ENCODE measurements around the gene DSTN.

The DSTN gene

GRCh38 chr20:17613328-17614175 lies 43.7 kb downstream of the DSTN start:
- no peak for DNase-seq

- peak; percentile 9 for DNase-seq
Measured at GRCh38 chr20:17614176-17614811, 44.4 kb downstream of the DSTN start.

- DNase-seq: peak; percentile 14
Measured at GRCh38 chr20:17614812-17615644, 45.2 kb downstream of the DSTN start.

GRCh38 chr20:17615645-17616479 lies 46.0 kb downstream of the DSTN start:
- peak; percentile 22 for DNase-seq

GRCh38 chr20:17616480-17617211 lies 46.8 kb downstream of the DSTN start:
- DNase-seq: no peak

- DNase-seq: peak; percentile 74
Measured at GRCh38 chr20:17617212-17617867, 47.5 kb downstream of the DSTN start.

GRCh38 chr20:17617868-17618672 lies 48.2 kb downstream of the DSTN start:
- no peak for DNase-seq

GRCh38 chr20:17618673-17619013 lies 48.8 kb downstream of the DSTN start:
- no peak for DNase-seq

- DNase-seq: no peak
Measured at GRCh38 chr20:17619351-17620093, 49.6 kb downstream of the DSTN start.

- no peak for DNase-seq
Measured at GRCh38 chr20:17620371-17621228, 50.7 kb downstream of the DSTN start.

GRCh38 chr20:17621229-17621968 lies 51.5 kb downstream of the DSTN start:
- DNase-seq: no peak

- no peak for DNase-seq
Measured at GRCh38 chr20:17622086-17622850, 52.4 kb downstream of the DSTN start.

GRCh38 chr20:17622851-17623508 lies 53.1 kb downstream of the DSTN start:
- DNase-seq: no peak

GRCh38 chr20:17624070-17624469 lies 54.2 kb downstream of the DSTN start:
- no peak for DNase-seq

GRCh38 chr20:17624551-17625245 lies 54.8 kb downstream of the DSTN start:
- DNase-seq: no peak
